ENCODE results near the gene ZNF319. TPM values are rescaled to one million over a fixed set of nuclear protein-coding genes. Genes with fewer than 3 reads are reported as not detected.
A peak's percentile ranks its signal among the peaks of the same experiment; 100 is the strongest.

Gene ZNF319
- total and polyA plus RNA-seq, 8 donors, result 1.4 to 11.0 (median 2.7) TPM; not detected in 1

- no peak overlapping the region for H3K4me3 ChIP-seq
- H3K9me3 ChIP-seq, result no peaks in the 10 kb centered on the region
- peaks cover 20 to 60% (median 40%) of the 10 kb centered on the region in 4 donors for H3K4me1 ChIP-seq
- intact Hi-C loops (cut with DNase I; ENCODE audit: low total_unique reads), result loop anchor here (5.0 kb wide), 1 partner anchor 95 kb away; no protein-coding TSS in a partner anchor
- H3K36me3 ChIP-seq, result peaks cover 30 to 55% (median 47%) of the 10 kb centered on the region in 4 donors
- TF ChIP-seq POLR2A (IDR thresholded peaks at IDR 0.05) (no peak), CTCF (IDR thresholded peaks at IDR 0.05) (no peak), POLR2AphosphoS5 (IDR thresholded peaks at IDR 0.05) (no peak), EP300 (IDR thresholded peaks at IDR 0.05) (no peak)
- DNase-seq, result no peak
- no peak overlapping the region for H3K27ac ChIP-seq
- no peaks in the 10 kb centered on the region for H3K27me3 ChIP-seq
- WGBS, 5 donors, result 94 to 98% (median 96%) methylated on average over 34 to 35 of the region's 35 CpGs
Measured at GRCh38 chr16:57997176-57997527, 3.3 kb downstream of the ZNF319 start.

GRCh38 chr16:57996406-57997175 lies 3.9 kb downstream of the ZNF319 start:
- H3K36me3 ChIP-seq, result peaks cover 30 to 55% (median 47%) of the 10 kb centered on the region in 4 donors
- 96 to 97% (median 96%) methylated on average over 55 to 62 of the region's 62 CpGs for WGBS, 5 donors
- no peak overlapping the region for H3K4me3 ChIP-seq
- no peak for DNase-seq
- no peak overlapping the region for H3K27ac ChIP-seq
- TF ChIP-seq POLR2AphosphoS5 (IDR thresholded peaks at IDR 0.05) (no peak), POLR2A (IDR thresholded peaks at IDR 0.05) (no peak), CTCF (IDR thresholded peaks at IDR 0.05) (no peak), EP300 (IDR thresholded peaks at IDR 0.05) (no peak)
- intact Hi-C loops (cut with DNase I; ENCODE audit: low total_unique reads), result loop anchor here (5.0 kb wide), 1 partner anchor 94 kb away; no protein-coding TSS in a partner anchor
- H3K27me3 ChIP-seq, result no peaks in the 10 kb centered on the region
- H3K4me1 ChIP-seq, result peaks cover 18 to 54% (median 34%) of the 10 kb centered on the region in 4 donors
- H3K9me3 ChIP-seq, result no peaks in the 10 kb centered on the region

GRCh38 chr16:57995721-57996405 lies 4.6 kb downstream of the ZNF319 start:
- Histone ChIP-seq H3K27ac (no peak overlapping the region), H3K9me3 (no peaks in the 10 kb centered on the region), H3K4me1 (peaks cover 16 to 52% (median 30%) of the 10 kb centered on the region in 4 donors), H3K4me3 (no peak overlapping the region), H3K36me3 (peaks cover 30 to 55% (median 47%) of the 10 kb centered on the region in 4 donors), H3K27me3 (no peaks in the 10 kb centered on the region)
- WGBS, 5 donors, result 91 to 96% (median 93%) methylated on average over 15 to 18 of the region's 18 CpGs
- TF ChIP-seq POLR2AphosphoS5 (IDR thresholded peaks at IDR 0.05), result no peak
- DNase-seq, result no peak
- intact Hi-C loops (cut with DNase I; ENCODE audit: low total_unique reads), result loop anchor here (5.0 kb wide), 1 partner anchor 94 kb away; no protein-coding TSS in a partner anchor

- Histone ChIP-seq H3K27ac (no peak overlapping the region), H3K9me3 (no peaks in the 10 kb centered on the region), H3K4me3 (no peak overlapping the region), H3K36me3 (peaks cover 30 to 55% (median 47%) of the 10 kb centered on the region in 4 donors), H3K27me3 (no peaks in the 10 kb centered on the region), H3K4me1 (peaks cover 14 to 46% (median 27%) of the 10 kb centered on the region in 4 donors)
- intact Hi-C loops (cut with DNase I; ENCODE audit: low total_unique reads), result loop anchor here (5.0 kb wide), 1 partner anchor 92 kb away; no protein-coding TSS in a partner anchor
- peak; percentile 59 to 71 for DNase-seq
- peak in 2 of 7 experiments; percentile 9 to 21 for TF ChIP-seq CTCF (IDR thresholded peaks at IDR 0.05)
- no peak for TF ChIP-seq EP300 (IDR thresholded peaks at IDR 0.05)
- WGBS, 5 donors, result 21 to 29% (median 25%) methylated on average over 4 of the region's 4 CpGs
Measured at GRCh38 chr16:57994778-57995177, 5.7 kb downstream of the ZNF319 start.

All from stomach (tissue), 9 donors.